Activated CD8-positive, alpha-beta memory T cell treated with anti-CD3 and anti-CD28 coated beads, Interleukin-2, amount 10 ng/mL, durations not matched to agents 7 days and 5 days (primary cell): Measurements from ENCODE around the gene SCART1. TPM values are rescaled to one million over a fixed set of nuclear protein-coding genes. Genes with fewer than 3 reads are reported as not detected.
"Not testable (repeated sequence)": the region's sequence is repeated elsewhere in the genome, so short reads cannot be mapped to it uniquely, and the experiment has no call there.

Experiments used
- ATAC-seq: fragments of 150-1000 bp; cut with Tn5 transposase; one replicate; pipeline ENCODE4 v1.10.0; 2021; ENCODE audit warnings: moderate library complexity
- CTCF ChIA-PET: fragments of 350-600 bp; sonication (Branson Sonifier 250); formaldehyde crosslinking; loops from one replicate; lab custom pipeline; 2021; ENCODE audit warnings: antibody characterized with exemption; lab: Charles Lee
- DNase-seq: peaks from one replicate; pipeline ENCODE4 v3.0.0-alpha.2; 2020
- H3K27ac Mint-ChIP-seq: one replicate; pipeline ENCODE4 v1.8.0; 2021; ENCODE audit warnings: mild to moderate bottlenecking, mixed read lengths
- H3K27me3 Mint-ChIP-seq: one replicate; pipeline ENCODE4 v1.8.0; 2021; ENCODE audit warnings: mixed read lengths
- H3K36me3 Mint-ChIP-seq: one replicate; pipeline ENCODE4 v1.8.0; 2021; ENCODE audit warnings: mild to moderate bottlenecking, mixed read lengths
- H3K4me1 Mint-ChIP-seq: one replicate; pipeline ENCODE4 v1.8.0; 2021; ENCODE audit warnings: mixed read lengths
- H3K4me3 Mint-ChIP-seq: one replicate; pipeline ENCODE4 v1.8.0; 2021; ENCODE audit warnings: mild to moderate bottlenecking, moderate library complexity, mixed read lengths
- H3K9me3 Mint-ChIP-seq: one replicate; pipeline ENCODE4 v1.8.0; 2022; ENCODE audit warnings: low read depth, mixed read lengths
- total RNA-seq, 2 experiments: library from RNA; stranded (reverse); gene quantifications; one replicate each; pipeline ENCODE4 v1.2.3, GENCODE V29; 2021

The SCART1 gene
- total RNA-seq, 2 experiments from 2014 or later: 0.82 to 4.8 TPM

DNA sequence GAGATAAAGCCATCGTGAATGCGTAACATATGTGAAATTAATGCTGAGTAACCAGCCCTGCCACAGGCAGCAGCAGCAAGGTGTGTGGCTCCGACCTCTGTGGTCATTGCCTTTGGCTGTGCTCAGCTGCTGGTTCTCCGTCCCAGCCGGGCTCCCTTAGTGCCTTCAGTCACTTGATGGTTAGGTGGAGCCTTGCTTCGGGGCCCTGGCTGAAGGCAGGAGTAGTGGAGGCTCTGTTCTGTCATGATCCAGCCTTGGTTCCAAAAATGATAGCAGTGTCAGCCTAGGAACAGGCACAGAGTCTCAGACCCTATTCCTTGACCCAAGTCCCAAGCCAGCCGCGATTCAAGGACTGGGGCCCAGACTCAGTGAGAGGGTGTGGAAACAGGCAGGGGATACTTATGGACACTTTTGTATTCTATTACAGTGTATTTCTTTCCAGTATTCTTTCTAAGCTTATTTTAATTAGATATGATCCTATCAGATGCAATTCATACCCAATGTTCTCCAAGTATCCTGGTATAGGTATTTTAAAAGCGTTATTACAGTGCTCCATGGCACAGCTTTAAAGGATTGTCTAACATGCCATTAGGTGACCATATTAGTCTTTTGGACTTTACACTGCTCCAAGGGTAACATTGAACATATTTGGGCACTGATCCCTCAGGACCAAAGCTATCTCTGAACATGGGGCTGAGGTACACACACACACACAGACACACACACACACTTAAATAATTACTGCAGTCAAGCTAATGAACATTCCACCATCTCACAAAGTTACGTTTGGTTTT lies 9.0 kb downstream of the SCART1 start:
- no peak overlapping the region for H3K4me3 Mint-ChIP-seq
- no peak overlapping the region for H3K27ac Mint-ChIP-seq
- ATAC-seq: no peak
- peak; percentile 29 for DNase-seq
- H3K36me3 Mint-ChIP-seq: no peaks in the 10 kb centered on the region
- CTCF ChIA-PET: interaction anchor here (0.9 kb wide), 1 partner anchor 11 kb away, joined by 4 read pairs; no protein-coding TSS in a partner anchor
- H3K4me1 Mint-ChIP-seq: no peaks in the 10 kb centered on the region
- H3K27me3 Mint-ChIP-seq: peaks cover 2% of the 10 kb centered on the region
- no peaks in the 10 kb centered on the region for H3K9me3 Mint-ChIP-seq

GRCh38 chr10:133464582-133465031 lies 10.9 kb downstream of the SCART1 start:
- H3K36me3 Mint-ChIP-seq: no peaks in the 10 kb centered on the region
- DNase-seq (peak; percentile 31), ATAC-seq (no peak)
- CTCF ChIA-PET: no interaction called here
- no peaks in the 10 kb centered on the region for H3K4me1 Mint-ChIP-seq
- no peak overlapping the region for H3K27ac Mint-ChIP-seq
- H3K9me3 Mint-ChIP-seq: no peaks in the 10 kb centered on the region
- H3K27me3 Mint-ChIP-seq: peaks cover 5% of the 10 kb centered on the region
- no peak overlapping the region for H3K4me3 Mint-ChIP-seq

GRCh38 chr10:133465191-133465949 lies 11.6 kb downstream of the SCART1 start:
- no peak overlapping the region for H3K27ac Mint-ChIP-seq
- H3K4me3 Mint-ChIP-seq: no peak overlapping the region
- ATAC-seq (no peak), DNase-seq (no peak)
- CTCF ChIA-PET: no interaction called here
- H3K4me1 Mint-ChIP-seq: no peaks in the 10 kb centered on the region
- H3K9me3 Mint-ChIP-seq: no peaks in the 10 kb centered on the region
- H3K27me3 Mint-ChIP-seq: peaks cover 10% of the 10 kb centered on the region
- no peaks in the 10 kb centered on the region for H3K36me3 Mint-ChIP-seq

- Mint-ChIP-seq H3K4me3 (no peak overlapping the region), H3K36me3 (no peaks in the 10 kb centered on the region), H3K4me1 (no peaks in the 10 kb centered on the region), H3K9me3 (no peaks in the 10 kb centered on the region), H3K27ac (no peak overlapping the region), H3K27me3 (peaks cover 10% of the 10 kb centered on the region)
- DNase-seq (no peak), ATAC-seq (no peak)
- CTCF ChIA-PET: no interaction called here
These were observed 12.3 kb downstream of the SCART1 start for GRCh38 chr10:133465950-133466474.

DNA sequence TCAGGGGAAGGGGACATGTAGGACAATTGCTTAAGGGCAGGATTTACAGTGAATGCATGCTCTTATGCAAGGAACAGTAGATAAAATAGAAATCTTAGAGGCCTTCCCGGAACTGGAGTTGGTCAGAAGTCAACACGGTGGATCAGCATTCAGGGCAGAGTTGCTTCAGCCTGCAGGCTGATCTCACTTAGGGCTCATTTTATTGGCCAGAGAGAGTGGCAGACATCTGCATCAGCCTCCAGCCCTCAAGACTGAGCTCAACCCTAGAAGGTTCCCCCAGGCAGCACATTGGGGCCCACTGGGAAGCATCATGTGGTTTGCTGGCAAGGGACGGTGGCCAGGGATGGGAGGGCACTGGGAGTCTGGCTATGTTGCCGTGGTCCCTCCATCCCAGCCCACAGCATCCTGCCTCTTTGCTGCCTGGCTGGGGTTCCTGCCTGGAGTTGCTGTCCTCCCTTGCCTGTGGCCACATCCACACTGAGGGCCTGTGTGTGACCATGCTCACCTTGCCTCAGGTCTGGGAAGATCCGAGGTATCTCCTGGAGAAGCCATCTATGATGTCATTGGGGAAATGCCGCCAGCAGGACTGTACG lies 13.0 kb downstream of the SCART1 start:
- CTCF ChIA-PET: no interaction called here
- Mint-ChIP-seq H3K27me3 (peaks cover 10% of the 10 kb centered on the region), H3K9me3 (no peaks in the 10 kb centered on the region), H3K36me3 (no peaks in the 10 kb centered on the region), H3K4me3 (no peak overlapping the region), H3K27ac (no peak overlapping the region), H3K4me1 (no peaks in the 10 kb centered on the region)
- DNase-seq: peak; percentile 31
- no peak for ATAC-seq

DNA sequence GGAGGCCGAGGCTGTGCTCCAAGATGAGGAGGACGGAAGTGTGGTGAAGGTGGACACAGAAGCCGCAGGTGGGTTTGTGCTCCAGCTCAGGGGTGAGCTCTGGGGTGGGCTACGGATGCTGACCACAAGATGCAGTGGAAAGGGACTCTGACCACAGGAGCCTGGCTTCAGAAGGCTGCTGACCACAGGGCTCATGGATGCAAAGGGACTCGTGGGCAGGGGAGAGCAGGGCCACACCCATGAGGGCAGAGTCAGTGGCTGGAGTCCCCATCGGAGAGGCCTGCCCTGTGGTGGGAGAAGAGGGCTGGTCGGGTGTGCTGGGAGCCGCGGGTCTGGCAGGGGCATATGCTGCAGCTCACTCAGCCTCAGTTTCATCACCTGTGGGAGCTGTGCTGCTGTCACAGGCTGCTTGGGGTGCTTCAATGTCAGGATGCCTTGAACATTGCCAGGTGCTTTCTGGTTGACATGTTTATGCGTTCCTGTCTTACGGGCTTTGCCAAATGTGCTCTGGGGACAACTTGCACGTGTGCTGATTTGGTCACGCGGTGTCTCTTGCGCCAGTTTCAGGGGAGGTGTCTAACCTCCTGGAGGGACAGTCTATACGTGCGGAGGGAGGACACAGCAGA lies 13.7 kb downstream of the SCART1 start:
- Mint-ChIP-seq H3K4me3 (no peak overlapping the region), H3K9me3 (no peaks in the 10 kb centered on the region), H3K27me3 (peaks cover 10% of the 10 kb centered on the region), H3K4me1 (no peaks in the 10 kb centered on the region), H3K27ac (no peak overlapping the region), H3K36me3 (no peaks in the 10 kb centered on the region)
- CTCF ChIA-PET: no interaction called here
- ATAC-seq (no peak), DNase-seq (peak; percentile 35)

DNA sequence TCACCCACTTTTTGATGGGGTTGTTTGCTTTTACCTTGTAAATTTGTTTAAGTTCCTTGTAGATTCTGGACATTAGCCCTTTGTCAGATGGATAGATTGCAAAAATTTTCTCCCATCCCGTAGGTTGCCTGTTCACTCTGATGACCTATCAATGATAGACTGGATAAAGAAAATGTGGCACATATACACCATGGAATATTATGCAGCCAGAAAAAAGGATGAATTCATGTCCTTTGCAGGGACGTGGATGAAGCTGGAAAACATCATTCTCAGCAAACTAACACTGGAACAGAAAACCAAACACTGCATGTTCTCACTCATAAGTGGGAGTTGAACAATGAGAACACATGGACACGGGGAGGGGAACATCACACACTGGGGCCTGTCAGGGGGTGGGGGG lies 15.5 kb downstream of the SCART1 start:
- H3K27ac Mint-ChIP-seq, DNase-seq, H3K9me3 Mint-ChIP-seq, H3K27me3 Mint-ChIP-seq, CTCF ChIA-PET, ATAC-seq, H3K4me3 Mint-ChIP-seq, H3K36me3 Mint-ChIP-seq: not testable (repeated sequence)
- H3K4me1 Mint-ChIP-seq: peaks cover 11% of the 10 kb centered on the region

- Mint-ChIP-seq H3K27me3 (peaks cover 9% of the 10 kb centered on the region), H3K36me3 (no peaks in the 10 kb centered on the region), H3K27ac (no peak overlapping the region), H3K4me1 (peaks cover 31% of the 10 kb centered on the region), H3K9me3 (no peaks in the 10 kb centered on the region), H3K4me3 (no peak overlapping the region)
- ATAC-seq (no peak), DNase-seq (no peak)
- CTCF ChIA-PET: no interaction called here
These were observed 17.8 kb downstream of the SCART1 start for GRCh38 chr10:133471300-133472109.

GRCh38 chr10:133473270-133473669 lies 19.5 kb downstream of the SCART1 start:
- DNase-seq (no peak), ATAC-seq (no peak)
- CTCF ChIA-PET: interaction anchor here (0.8 to 1.4 kb wide), 2 partner anchors 11 to 35 kb away, joined by 3 to 4 read pairs; no protein-coding TSS in a partner anchor
- H3K4me1 Mint-ChIP-seq: peaks cover 31% of the 10 kb centered on the region
- H3K4me3 Mint-ChIP-seq: no peak overlapping the region
- peaks cover 10% of the 10 kb centered on the region for H3K27me3 Mint-ChIP-seq
- H3K27ac Mint-ChIP-seq: no peak overlapping the region
- H3K36me3 Mint-ChIP-seq: no peaks in the 10 kb centered on the region
- H3K9me3 Mint-ChIP-seq: no peaks in the 10 kb centered on the region

- H3K36me3 Mint-ChIP-seq: no peaks in the 10 kb centered on the region
- ATAC-seq (no peak), DNase-seq (no peak)
- H3K9me3 Mint-ChIP-seq: no peaks in the 10 kb centered on the region
- no peak overlapping the region for H3K27ac Mint-ChIP-seq
- no peak overlapping the region for H3K4me3 Mint-ChIP-seq
- H3K27me3 Mint-ChIP-seq: peaks cover 9% of the 10 kb centered on the region
- CTCF ChIA-PET: interaction anchor here (1.4 kb wide), 1 partner anchor 12 kb away, joined by 4 read pairs; no protein-coding TSS in a partner anchor
- H3K4me1 Mint-ChIP-seq: peaks cover 31% of the 10 kb centered on the region
These were observed 20.3 kb downstream of the SCART1 start for GRCh38 chr10:133474027-133474426.

DNA sequence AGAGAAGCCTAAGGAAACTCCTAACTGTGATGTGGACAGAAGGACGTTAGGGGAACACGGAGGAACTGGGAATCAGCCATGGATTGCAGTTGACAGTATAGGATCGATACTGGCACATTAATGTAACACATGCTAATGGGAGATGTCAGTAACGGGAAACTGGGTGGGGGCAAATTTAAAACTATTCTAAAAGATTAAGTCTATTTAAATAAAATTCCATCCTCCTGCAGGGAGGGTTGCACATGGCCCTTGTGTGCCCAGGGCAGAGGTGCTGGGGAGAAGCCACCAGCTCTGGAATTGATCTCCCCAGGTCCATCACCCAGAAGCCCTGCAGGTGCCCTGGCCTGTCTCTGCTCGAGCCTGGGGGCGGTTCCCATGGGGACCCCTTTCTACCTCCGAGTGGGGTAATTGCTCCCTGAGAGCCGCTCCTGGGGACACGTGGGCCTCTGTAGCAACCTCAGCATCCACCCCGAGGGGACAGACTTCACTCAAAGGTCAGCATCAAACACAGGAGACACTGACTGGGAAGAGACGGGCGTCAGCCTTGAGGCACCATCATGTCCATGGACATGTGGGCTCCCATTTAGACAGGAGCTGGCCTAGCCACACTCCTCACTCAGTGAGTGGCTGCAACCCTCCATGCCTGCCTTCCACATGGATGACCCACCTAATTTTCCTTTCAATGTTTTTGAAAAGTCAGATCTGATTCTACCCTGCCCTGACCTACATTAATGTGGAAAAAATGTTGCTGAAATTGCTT lies 21.1 kb downstream of the SCART1 start:
- H3K4me1 Mint-ChIP-seq: peaks cover 31% of the 10 kb centered on the region
- DNase-seq: no peak
- no peaks in the 10 kb centered on the region for H3K9me3 Mint-ChIP-seq
- no peak overlapping the region for H3K4me3 Mint-ChIP-seq
- CTCF ChIA-PET: interaction anchor here (0.7 to 2.0 kb wide), 2 partner anchors 37 to 46 kb away, joined by 4 to 11 read pairs; no protein-coding TSS in a partner anchor
- peaks cover 9% of the 10 kb centered on the region for H3K27me3 Mint-ChIP-seq
- H3K27ac Mint-ChIP-seq: peak overlapping the region; percentile 64
- no peak for ATAC-seq
- H3K36me3 Mint-ChIP-seq: no peaks in the 10 kb centered on the region

DNA sequence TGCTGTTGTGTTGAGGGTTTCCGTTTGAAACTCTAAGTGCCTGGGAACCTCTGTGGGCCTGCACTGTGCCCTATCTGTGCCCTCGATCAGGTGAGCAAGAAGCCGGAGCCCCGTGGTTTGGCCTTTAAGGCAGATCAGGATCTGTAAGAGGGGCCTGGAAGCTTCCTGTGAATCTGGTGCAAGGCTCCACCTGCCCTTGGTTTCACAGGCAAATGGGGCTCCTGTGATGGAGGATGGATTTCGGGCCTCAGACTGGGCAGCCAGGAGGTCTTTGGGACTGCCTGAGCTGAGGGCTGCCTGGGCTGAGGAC lies 21.6 kb downstream of the SCART1 start:
- H3K9me3 Mint-ChIP-seq: no peaks in the 10 kb centered on the region
- ATAC-seq (peak; percentile 77), DNase-seq (peak; percentile 64)
- H3K4me3 Mint-ChIP-seq: no peak overlapping the region
- H3K27ac Mint-ChIP-seq: peak overlapping the region; percentile 64
- CTCF ChIA-PET: interaction anchor here (0.7 to 2.0 kb wide), 2 partner anchors 37 to 46 kb away, joined by 4 to 11 read pairs; no protein-coding TSS in a partner anchor
- H3K4me1 Mint-ChIP-seq: peaks cover 31% of the 10 kb centered on the region
- H3K36me3 Mint-ChIP-seq: no peaks in the 10 kb centered on the region
- H3K27me3 Mint-ChIP-seq: peaks cover 4% of the 10 kb centered on the region
